Stimulated activated naive CD4-positive, alpha-beta T cell treated with Interleukin-2 at 50 U/mL for 16 hours (primary cell): ENCODE data around the gene STXBP5.

Experiments used
- DNase-seq: peaks from one replicate; lab custom pipeline; 2025; lab: John Stamatoyannopoulos, UW

The STXBP5 gene

DNA sequence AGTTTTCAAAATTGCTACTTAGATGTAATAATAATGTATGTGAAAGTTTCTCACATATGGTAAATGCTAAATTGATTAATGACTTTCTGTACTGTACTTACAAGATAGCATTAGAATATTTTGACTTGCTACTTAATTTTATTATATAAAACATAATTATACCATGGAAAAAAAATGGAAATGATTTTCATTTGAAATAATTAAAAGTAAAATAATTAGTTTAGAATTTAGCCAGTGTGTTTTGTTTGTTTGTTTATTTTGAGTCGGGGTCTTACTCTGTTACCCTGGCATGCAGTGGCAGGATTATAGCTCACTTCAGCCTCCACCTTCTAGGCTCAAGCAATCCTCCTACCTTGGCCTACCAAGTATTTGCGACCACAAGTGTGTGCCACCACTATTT, 7.1 kb downstream of the STXBP5 start:
- DNase-seq, result no peak

DNA sequence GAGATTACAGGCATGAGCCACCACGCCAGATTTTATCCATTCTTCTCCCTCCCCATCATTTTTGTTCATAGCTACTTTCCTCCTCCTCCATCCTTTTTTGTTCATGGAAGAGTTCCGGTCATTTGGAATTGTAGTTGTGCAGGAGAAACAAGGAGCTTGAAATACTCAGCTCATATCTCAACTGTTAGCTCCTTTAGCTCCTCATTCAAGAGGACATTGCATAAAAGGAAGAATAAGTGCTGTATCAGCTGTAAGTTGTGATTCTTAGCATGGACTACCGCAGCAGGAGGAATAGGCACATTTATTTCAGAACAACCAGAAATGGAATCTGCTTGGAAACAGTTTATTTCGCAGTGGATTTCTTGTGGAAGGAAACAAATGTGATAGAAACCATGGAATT, 7.6 kb downstream of the STXBP5 start:
- DNase-seq, result no peak

DNA sequence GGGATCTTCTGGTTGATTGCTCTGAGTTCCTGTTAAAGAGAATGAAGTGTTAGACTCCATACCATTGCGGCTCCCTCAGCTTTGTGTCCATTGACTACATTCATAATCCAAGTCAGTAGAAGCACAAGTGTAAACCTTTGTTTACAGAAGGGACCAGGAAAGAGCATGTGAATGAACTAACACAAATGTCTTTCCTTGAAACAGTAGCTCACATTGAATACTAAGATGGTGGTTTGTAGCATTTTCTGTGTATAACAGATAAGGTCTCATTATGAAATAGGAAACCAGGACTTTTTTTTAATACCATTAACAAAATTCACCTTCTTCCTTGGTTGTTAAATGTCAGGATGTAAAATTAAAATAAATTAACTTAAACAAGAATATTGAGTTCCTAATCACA, 8.4 kb downstream of the STXBP5 start:
- DNase-seq, result no peak

DNA sequence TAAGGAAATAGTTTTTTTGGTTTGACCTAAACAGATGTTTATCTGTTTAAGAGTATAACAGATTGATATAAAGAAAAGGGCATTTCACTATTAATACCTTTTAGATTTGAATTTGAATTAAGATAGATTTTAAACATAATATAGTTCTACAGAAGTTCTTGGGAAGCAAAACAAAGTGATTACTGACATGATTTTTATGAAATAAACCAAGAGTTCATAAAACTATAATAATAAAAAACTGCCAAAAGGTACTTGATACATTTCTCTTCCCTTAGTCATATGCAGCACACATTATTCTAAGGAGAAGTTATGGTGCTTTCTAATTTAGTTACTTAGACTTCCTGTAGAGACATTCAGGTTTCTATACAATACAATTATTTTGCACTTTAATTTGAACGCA, 9.6 kb downstream of the STXBP5 start:
- DNase-seq, result no peak

DNA sequence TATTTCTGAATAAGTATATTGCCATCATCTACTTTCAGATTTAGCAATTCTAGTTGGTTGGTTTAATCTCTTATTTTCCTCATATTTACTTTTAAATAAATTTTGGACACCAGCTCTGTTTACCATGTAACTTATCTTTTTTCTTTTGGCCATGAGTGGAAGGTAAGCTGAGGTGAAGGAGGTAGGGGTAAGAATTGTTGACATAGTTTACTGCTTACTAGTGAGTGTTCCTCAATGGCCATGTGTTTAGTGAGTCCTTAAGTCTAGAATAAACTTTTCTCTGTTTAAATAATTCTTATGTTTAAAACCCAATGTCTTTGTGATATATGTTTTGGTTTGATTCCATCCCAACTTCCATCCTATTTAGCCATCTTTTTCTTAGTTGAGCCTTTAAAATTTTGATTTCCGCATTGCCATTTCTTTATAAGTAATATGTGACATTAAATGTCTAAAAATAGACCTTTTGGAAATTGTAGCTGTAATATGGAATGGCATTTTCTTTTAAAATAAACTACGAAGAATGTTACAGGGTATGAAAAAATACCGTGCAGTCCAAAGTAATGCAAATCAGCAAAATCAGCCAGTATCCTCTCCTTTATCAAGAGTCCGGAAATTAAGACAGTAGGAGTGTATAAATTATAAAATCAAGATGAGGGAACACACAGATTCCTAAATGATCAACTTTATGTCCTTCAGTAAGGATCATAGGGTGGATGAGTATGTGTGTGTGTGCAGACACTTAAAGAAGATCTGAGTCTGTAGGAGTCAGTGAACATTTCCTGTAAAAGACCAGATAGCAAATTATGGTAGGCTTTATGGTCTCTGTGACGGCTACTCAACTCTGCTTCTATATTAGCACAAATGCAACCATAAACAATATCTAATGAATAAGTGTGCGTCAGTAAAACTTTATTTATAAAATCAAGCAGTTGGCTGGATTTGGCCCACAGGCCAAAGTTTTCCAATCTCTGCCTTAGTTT, 10.3 kb downstream of the STXBP5 start:
- DNase-seq, result no peak

DNA sequence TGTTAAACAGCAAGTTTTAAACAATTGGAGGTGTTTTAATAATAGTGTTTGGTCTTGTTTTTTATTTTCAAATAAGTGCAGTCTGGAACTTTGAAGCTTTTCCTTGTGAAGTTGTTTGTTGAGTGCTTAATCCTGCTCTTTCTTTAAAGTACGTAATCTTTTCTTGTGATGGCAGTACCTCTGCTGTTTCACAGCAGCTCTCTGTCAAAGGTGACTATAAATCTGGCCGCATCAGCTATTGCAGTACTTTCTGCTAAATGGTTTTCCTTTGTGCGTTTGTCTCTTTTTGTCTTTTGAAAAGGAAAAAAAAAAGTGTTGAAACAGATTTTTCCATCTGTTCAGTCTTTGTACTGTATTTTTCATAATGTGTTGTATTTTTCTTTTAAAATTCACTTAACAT, 12.7 kb downstream of the STXBP5 start:
- no peak for DNase-seq

DNA sequence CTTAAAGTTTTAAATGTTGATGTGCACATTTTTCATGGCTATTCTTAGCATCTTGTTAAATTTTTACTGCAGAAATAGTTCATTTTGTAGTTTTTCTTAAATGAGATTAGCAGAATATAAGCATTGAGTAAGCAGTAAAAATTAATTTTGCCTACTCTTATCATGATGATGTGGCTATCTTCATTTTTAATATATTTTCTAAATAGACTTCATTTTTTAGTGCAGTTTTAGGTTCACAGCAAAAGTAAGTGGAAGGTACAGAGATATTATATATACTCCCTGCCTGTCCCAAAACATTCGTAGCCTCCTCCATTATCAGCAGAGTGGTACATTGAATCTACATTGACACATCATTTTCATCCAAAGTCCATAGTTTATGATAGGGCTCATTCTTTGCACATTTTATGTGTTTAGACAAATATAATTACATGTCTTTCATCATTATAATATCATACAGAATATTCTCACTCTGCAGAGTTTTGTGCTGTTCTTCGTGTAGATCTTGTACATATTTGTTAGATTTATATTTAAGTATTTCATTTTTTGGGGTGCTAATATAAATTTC, 13.7 kb downstream of the STXBP5 start:
- DNase-seq, result no peak

DNA sequence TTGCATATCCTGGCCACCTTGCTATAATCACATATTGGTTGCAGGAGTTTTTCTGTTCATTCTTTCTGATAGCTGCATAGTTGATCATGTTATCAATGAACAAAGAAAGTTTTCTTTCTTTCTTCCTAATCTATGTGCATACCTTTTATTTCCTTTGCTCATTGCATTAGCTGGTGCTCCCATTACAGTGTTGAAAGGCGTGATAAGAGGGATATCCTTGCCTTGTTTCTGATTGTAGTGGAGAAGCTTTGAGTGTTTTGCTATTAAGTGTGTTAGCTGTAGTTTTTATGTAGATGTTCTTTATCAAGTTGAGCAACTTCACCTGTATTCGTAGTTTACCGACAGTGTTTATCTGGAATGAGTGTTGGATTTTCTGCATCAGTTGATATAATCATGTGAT, 14.6 kb downstream of the STXBP5 start:
- DNase-seq, result no peak

DNA sequence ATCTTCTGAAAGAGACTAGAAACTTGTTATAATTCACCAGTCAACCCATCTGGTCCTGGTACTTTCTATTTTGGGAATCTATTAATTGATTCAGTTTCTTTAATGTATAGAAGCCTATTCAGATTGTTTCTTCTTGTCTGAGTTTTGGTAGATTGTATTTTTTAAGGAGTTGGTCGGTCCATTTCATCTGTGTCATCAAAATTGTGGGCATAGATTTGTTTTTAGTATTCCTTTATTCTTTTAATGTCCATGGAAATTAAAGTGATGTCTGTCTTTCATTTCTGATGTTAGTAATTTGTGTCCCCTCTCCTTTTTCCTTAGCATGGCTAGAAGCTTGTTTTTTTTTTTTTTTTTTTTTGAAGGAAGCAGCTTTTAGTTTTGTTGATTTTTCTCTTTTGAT, 15.2 kb downstream of the STXBP5 start:
- no peak for DNase-seq

DNA sequence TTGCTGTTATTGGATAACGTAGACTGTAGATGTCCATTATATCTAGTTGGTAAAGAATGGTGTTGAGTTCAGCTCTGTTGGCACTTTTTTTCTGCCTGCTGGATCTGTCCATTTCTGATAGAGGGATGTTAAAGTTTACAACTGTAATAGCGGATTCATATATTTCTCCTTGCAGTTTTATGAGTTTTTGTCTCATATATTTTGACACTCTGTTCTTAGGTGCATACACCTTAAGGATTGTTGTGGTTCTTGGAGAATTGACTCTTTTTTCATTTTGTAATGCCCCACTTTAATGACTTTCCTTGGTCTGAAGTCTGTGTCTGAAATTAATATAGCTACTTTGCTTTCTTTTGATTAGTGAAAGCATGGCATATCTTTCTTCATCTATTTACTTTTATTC, 16.1 kb downstream of the STXBP5 start:
- no peak for DNase-seq

DNA sequence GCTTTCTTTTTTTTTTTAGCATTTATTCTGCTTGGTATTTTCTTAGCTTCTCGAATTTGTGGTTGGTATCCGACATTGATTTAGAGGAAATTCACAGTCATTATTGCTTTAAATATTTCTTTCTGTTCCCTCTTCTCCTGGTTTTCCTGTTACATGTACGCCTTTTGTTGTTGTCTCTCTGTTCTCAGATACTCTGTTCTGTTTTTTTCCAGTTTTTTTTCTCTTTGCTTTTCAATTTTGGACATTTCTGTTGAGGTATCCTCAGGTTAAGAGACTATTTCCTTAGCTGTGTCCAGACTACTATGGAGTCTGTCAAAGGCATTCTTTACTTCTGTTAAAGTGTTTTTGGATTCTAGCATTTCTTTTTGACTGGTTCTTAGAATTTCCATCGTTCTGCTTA, 17.5 kb downstream of the STXBP5 start:
- DNase-seq, result no peak

DNA sequence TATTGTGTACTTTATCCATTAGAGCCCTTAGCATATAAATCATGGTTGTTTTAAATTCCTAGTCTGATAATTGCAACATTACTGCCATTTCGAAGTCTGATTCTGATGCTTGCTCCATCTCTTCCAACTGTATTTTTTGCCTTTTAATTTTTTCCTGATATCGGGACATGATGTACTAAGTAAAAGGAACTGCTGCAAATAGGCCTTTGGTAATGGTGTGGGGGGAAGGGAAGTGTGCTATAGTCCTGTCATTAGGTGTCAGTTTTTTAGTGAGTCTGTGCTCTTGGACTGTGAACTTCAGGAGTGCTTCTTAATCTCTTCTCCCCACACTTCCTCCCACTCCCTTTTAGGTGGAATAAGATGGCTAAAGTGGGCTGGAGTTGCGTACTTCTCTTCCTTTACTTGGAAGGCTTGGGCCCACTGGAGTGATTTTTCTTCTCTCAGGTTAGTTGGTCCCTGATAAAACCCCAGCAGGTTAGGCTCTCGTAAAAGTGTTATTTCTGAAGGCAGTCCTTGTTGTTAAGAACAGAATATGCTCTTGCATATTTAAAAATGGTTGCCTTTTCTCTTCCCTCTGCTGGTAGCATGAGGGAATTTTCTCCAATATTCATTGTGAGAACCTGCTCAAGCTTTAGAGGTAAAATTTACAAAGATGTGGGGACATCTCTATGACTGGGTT, 18.1 kb downstream of the STXBP5 start:
- no peak for DNase-seq

DNA sequence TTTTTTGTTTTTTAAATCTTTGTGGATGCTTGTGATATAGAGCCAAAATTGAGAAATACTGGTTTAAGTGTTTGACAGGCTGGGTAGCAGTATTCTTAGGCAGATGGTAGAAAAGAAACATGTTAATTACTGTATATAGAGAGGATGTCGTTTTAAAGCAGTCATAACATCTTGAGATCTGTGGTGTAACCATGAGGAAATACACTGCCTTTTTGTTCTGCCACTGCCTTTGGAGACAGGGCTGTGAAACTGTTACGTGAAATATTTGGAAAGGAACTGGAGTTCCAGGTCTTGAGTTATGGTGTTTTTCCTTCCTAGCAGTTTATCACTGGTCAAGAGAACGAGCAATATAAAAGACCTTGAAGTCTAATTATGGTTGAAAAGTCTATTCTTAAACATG, 19.5 kb downstream of the STXBP5 start:
- no peak for DNase-seq

DNA sequence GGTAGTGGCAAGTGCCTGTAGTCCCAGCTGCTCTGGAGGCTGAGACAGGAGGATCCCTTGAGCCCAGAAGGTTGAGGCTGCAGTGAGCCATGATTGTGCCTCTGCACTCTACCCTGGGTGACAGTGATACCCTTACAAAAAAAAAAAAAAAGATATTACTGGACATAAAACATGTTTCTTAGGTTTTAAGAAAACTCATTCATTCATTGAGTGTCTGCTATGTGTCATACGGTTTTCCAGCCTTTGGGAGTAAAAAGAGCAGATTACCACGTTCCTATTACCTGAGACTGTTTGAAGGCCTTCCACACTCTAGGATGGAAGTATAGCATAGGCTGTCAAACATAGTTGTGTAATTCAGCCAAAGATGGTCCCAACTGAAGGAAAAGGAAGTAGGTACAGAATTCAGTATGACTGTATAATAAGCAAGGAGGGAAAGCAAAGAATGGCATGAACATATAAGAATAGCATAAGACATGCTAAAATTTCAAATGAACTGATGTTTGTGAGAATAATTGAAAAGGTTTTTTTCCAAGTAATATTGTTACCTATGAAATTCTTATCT, 22.0 kb downstream of the STXBP5 start:
- DNase-seq, result no peak

DNA sequence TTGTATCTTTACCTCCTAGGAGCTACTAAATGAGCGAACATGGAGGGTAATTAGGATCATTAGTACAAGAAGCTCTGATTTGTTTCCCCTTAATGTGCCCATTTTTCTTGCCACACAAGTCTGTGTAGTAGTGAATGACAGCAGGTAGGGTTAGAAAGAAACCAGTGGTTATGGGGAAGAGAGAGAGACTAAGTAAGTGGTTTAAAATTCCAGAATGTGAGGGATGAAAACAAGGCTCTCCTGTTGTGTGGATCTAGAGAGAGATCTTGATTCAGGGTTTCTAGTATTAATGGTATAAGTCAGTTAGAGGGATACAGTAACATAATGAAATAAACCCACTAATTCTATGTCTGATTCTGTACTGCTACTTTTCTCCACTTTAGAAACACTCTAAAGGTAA, 22.7 kb downstream of the STXBP5 start:
- no peak for DNase-seq

DNA sequence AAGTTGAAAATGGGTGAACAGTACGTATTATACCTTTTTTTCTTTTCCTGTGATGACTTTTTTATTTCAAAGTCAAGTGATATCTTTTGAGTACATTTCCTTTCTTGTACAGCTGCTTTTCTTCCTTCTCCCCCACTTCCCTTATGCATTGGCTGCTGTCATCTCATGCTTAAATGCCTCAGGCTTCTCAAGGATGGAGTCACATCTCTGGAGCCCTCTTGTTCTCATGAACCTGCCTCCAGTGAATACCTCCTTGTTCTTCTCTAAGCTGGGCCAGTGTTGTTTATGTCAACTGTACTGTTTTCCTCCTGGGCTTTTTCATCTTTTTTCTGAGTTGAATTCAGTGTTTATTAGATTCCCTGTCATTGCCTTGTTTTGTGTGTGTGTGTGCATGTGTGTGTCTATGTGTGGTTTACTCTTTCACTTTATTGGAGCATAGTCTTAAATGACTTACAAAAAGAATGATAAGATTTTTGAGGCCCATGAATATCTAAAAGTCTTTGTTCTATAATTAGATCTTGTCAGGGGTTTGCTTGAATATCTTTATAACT, 23.6 kb downstream of the STXBP5 start:
- DNase-seq, result no peak

DNA sequence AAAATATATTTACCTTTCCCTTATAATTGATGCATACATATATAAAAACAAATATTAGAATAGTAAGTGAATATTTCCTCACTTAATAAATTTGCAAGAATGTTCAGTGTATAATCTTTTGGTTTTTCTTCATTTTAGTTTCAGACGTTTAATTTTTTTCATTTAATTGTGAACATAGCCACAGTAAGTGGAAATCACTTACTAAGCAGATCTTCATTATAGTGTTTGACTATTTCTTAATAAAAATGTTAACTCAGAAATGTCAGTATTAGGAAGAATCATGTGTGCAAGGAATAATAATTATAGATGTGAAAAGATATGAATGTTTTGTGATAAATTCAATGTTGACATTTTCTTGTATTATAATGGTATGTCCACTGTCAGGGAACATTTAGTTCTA, 27.4 kb downstream of the STXBP5 start:
- DNase-seq, result no peak

DNA sequence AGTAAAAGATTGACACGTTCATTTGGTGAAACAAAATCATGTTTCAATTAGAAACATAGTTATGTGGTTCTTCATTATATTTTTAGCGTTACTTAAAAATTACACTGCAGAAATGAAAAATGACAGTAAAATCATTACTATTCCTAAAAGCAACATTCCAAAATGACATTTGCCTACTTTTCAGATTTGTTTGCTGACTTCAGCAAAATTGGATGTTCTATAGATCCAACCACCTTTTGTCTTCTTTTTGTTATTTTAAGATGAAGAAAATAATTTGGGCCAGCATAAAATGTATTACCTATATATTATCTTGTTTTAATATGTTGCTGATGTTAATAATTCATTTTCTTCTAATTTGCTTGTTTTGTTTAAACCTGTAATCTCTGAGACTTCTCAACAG, 30.5 kb downstream of the STXBP5 start:
- no peak for DNase-seq

DNA sequence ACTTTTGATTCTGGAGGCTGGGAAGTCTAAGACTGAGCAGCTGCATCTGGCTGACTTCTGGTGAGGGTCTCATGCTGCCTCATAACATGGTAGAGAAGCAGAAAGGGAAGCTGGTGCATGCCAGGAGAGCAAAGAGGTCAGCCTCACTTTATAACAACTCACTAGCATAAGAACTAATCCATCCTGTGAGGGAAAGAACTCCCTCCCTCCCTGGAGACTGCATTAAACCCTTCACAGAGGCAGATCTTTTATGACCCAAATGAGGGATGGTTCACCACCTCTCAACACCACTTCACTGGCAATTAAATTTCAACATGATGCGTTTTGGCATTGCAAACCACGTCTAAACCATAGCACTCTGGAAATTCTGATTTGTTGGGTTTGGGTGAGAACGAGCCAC, 33.9 kb downstream of the STXBP5 start:
- DNase-seq, result no peak

DNA sequence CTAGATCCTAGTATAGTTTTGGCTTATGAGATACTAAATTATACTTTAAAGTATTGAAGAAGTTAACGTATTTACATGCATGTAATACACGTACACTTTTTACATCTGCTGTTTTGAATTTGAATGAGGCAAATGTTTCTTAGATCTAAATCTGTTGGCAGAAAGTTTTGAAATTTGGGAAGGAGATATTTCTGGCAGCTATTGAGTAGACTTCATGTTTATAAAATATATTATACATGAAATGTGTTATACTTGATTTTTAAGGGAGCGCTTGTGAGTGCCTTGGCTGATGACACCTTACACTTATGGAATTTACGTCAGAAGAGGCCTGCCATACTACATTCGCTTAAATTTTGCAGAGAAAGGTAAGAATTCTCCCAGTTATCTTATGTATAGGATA, 34.7 kb downstream of the STXBP5 start:
- no peak for DNase-seq

DNA sequence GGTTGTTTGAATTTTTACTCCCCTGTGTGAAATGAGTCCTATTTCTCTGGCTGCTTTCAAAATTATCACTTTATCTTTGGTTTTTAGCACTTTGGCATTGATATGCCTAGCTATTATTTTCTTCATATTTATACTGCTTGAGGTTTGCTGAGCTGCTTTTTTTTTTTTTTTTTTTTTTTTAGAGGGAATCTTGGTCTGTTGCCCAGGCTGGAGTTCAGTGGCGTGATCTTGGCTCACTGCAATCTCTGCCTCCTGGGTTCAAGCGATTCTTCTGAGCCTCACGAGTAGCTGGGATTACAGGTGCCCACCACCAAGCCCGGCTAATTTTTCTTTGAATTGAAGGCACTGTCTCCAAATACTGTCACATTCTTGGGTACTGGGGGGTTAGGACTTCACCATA, 40.6 kb downstream of the STXBP5 start:
- DNase-seq, result no peak

DNA sequence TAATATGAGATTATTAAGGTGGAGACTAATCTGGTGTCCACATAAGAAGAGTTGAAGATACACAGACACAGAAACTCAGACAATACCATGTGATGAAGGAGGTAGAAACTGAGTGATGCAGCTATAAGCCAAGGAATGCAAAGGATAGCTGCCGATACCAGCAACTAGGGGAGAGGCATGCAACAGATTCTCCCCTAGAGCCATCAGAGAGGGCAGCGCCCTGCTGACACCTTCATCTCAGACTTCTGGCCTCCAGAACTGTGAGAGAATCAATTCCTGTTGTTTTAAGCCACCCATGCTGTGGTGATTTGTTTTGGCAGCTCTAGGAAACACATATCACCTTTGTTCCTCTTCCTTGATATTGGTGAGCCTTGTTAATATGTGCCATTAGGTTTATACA, 41.5 kb downstream of the STXBP5 start:
- DNase-seq, result no peak
